ENCODE data around the gene OR11H6. TPM values are rescaled to one million over a fixed set of nuclear protein-coding genes. Genes with fewer than 3 reads are reported as not detected.
"Not testable (repeated sequence)": the region's sequence is repeated elsewhere in the genome, so short reads cannot be mapped to it uniquely, and the experiment has no call there.

OR11H6 gene
- polyA plus RNA-seq, 1 of the 3 experiments (the other 2 are of a cell fraction): not detected

DNA sequence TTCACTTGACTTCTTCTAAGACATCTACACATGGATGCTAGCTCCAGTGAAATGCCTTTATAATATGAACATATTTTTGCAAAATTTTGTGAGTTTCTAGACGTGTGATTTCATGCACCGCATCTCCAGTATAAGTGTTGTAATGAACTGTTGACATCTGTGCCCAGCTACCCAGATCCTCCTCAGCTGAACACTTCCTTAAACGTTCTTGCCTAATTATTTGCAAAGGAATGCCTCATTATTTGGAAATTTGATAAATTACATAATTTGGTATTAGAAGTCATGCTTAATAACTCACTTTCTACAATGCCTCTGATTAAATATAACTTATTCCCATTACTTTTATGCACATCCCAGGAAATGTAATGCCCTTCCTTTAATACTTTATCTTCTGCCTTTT lies 18.8 kb upstream of the OR11H6 start:
- H3K36me3 ChIP-seq (replicated peaks in 1 of 2; ENCODE audit: control insufficient read depth in 1 of 2, insufficient read depth in 2 of 2, low read length in 1 of 2): no peaks in the 10 kb centered on the region
- H3K79me2 ChIP-seq (ENCODE audit: insufficient read depth): no peaks in the 10 kb centered on the region
- no peak overlapping the region for H2AFZ ChIP-seq (ENCODE audit: low read depth)
- no peak overlapping the region for H3K4me2 ChIP-seq
- no peaks in the 10 kb centered on the region for H4K20me1 ChIP-seq (ENCODE audit: insufficient read depth)
- H3K4me1 ChIP-seq (ENCODE audit: control insufficient read depth in 1 of 2, insufficient read depth in 2 of 2, low read depth in 1 of 2, low read length in 1 of 2): no peaks in the 10 kb centered on the region
- 17% methylated on average over 3 of the region's 3 CpGs for WGBS (ENCODE audit: low lambda C conversion rate)
- H3K27me3 ChIP-seq (ENCODE audit: insufficient read depth): peaks cover 5% of the 10 kb centered on the region; the same call in 1 of the 2 replicates
- H3K9me2 ChIP-seq: no peaks in the 10 kb centered on the region
- CTCF ChIA-PET: no interaction called here
- TF ChIP-seq CHD2 (IDR thresholded peaks at IDR 0.05; ENCODE audit: low read length, partially characterized antibody): no peak
- no peak for TF ChIP-seq SIN3A (IDR thresholded peaks at IDR 0.05; ENCODE audit: borderline replicate concordance, low read depth, low read length)
- no peak for TF ChIP-seq GATA2 (CRISPR knock-in tag; IDR thresholded peaks at IDR 0.05)
- TF ChIP-seq NFIC (IDR thresholded peaks at IDR 0.05; ENCODE audit: borderline replicate concordance): no peak
- TF ChIP-seq, protein P1, sequence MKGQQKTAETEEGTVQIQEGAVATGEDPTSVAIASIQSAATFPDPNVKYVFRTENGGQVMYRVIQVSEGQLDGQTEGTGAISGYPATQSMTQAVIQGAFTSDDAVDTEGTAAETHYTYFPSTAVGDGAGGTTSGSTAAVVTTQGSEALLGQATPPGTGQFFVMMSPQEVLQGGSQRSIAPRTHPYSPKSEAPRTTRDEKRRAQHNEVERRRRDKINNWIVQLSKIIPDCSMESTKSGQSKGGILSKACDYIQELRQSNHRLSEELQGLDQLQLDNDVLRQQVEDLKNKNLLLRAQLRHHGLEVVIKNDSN (IDR thresholded peaks at IDR 0.05; ENCODE audit: borderline replicate concordance, low read depth): no peak
- TF ChIP-seq NRF1 (IDR thresholded peaks at IDR 0.05; ENCODE audit: low read depth, low read length): no peak
- TF ChIP-seq RCOR1 (IDR thresholded peaks at IDR 0.05; ENCODE audit: low read length): no peak
- no peak for TF ChIP-seq TCF12 (IDR thresholded peaks at IDR 0.05)
- no peak for TF ChIP-seq EP300 (IDR thresholded peaks at IDR 0.05; ENCODE audit: borderline replicate concordance in 1 of 2, low read depth in 1 of 2, low read length in 1 of 2)
- no peak for TF ChIP-seq MEF2A (IDR thresholded peaks at IDR 0.05; ENCODE audit: borderline replicate concordance, low read depth)
- no peak for TF ChIP-seq TEAD4 (IDR thresholded peaks at IDR 0.05; ENCODE audit: borderline replicate concordance, insufficient read depth)
- TF ChIP-seq, protein P2, sequence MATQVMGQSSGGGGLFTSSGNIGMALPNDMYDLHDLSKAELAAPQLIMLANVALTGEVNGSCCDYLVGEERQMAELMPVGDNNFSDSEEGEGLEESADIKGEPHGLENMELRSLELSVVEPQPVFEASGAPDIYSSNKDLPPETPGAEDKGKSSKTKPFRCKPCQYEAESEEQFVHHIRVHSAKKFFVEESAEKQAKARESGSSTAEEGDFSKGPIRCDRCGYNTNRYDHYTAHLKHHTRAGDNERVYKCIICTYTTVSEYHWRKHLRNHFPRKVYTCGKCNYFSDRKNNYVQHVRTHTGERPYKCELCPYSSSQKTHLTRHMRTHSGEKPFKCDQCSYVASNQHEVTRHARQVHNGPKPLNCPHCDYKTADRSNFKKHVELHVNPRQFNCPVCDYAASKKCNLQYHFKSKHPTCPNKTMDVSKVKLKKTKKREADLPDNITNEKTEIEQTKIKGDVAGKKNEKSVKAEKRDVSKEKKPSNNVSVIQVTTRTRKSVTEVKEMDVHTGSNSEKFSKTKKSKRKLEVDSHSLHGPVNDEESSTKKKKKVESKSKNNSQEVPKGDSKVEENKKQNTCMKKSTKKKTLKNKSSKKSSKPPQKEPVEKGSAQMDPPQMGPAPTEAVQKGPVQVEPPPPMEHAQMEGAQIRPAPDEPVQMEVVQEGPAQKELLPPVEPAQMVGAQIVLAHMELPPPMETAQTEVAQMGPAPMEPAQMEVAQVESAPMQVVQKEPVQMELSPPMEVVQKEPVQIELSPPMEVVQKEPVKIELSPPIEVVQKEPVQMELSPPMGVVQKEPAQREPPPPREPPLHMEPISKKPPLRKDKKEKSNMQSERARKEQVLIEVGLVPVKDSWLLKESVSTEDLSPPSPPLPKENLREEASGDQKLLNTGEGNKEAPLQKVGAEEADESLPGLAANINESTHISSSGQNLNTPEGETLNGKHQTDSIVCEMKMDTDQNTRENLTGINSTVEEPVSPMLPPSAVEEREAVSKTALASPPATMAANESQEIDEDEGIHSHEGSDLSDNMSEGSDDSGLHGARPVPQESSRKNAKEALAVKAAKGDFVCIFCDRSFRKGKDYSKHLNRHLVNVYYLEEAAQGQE (IDR thresholded peaks at IDR 0.05; ENCODE audit: low read depth, low read length): no peak
- TF ChIP-seq GABPA (IDR thresholded peaks at IDR 0.05; ENCODE audit: low read depth): no peak
- H3K9ac ChIP-seq: no peak overlapping the region
- H3K4me3 ChIP-seq (ENCODE audit: low read depth in 2 of 2, low read length in 1 of 2): no peak overlapping the region
- H3K9me3 ChIP-seq: no peaks in the 10 kb centered on the region; the same call in 1 of the 2 replicates
- H3F3A ChIP-seq (replicated peaks; ENCODE audit: insufficient read depth): no peaks in the 10 kb centered on the region
- no peak overlapping the region for H3K27ac ChIP-seq (ENCODE audit: low read depth in 2 of 2, low read length in 1 of 2)
- POLR2A ChIA-PET: no interaction called here
- no peak for DNase-seq

- H3K9me3 ChIP-seq: no peaks in the 10 kb centered on the region; the same call in 1 of the 2 replicates
- ChIA-PET CTCF (no interaction called here), POLR2A (no interaction called here)
- H3K4me1 ChIP-seq (ENCODE audit: control insufficient read depth in 1 of 2, insufficient read depth in 2 of 2, low read depth in 1 of 2, low read length in 1 of 2): no peaks in the 10 kb centered on the region
- H3K9ac ChIP-seq: no peak overlapping the region
- H3K36me3 ChIP-seq (replicated peaks in 1 of 2; ENCODE audit: control insufficient read depth in 1 of 2, insufficient read depth in 2 of 2, low read length in 1 of 2): no peaks in the 10 kb centered on the region
- no peaks in the 10 kb centered on the region for H3K79me2 ChIP-seq (ENCODE audit: insufficient read depth)
- DNase-seq: no peak
- H2AFZ ChIP-seq (ENCODE audit: low read depth): no peak overlapping the region
- H3K4me2 ChIP-seq: no peak overlapping the region
- H3F3A ChIP-seq (replicated peaks; ENCODE audit: insufficient read depth): no peaks in the 10 kb centered on the region
- TF ChIP-seq MXI1 (IDR thresholded peaks at IDR 0.05; ENCODE audit: low read depth, low read length): no peak
- no peak for TF ChIP-seq GABPA (IDR thresholded peaks at IDR 0.05; ENCODE audit: low read depth)
- no peak for TF ChIP-seq RFX5 (IDR thresholded peaks at IDR 0.05; ENCODE audit: low read length)
- TF ChIP-seq, protein P1 (IDR thresholded peaks at IDR 0.05; ENCODE audit: borderline replicate concordance, low read depth): no peak
- TF ChIP-seq EP300 (IDR thresholded peaks at IDR 0.05; ENCODE audit: borderline replicate concordance in 1 of 2, low read depth in 1 of 2, low read length in 1 of 2): no peak
- no peak for TF ChIP-seq NRF1 (IDR thresholded peaks at IDR 0.05; ENCODE audit: low read depth, low read length)
- no peak for TF ChIP-seq NFIC (IDR thresholded peaks at IDR 0.05; ENCODE audit: borderline replicate concordance)
- TF ChIP-seq TCF12 (IDR thresholded peaks at IDR 0.05): no peak
- H3K27me3 ChIP-seq (ENCODE audit: insufficient read depth): 0 out of 2 replicates have a peak, but pooled peaks cover 5% of the 10 kb centered on the region
- H3K4me3 ChIP-seq (ENCODE audit: low read depth in 2 of 2, low read length in 1 of 2): no peak overlapping the region
- no peaks in the 10 kb centered on the region for H3K9me2 ChIP-seq
- no peak overlapping the region for H3K27ac ChIP-seq (ENCODE audit: low read depth in 2 of 2, low read length in 1 of 2)
- H4K20me1 ChIP-seq (ENCODE audit: insufficient read depth): no peaks in the 10 kb centered on the region
- 19% methylated on average over 2 of the region's 2 CpGs for WGBS (ENCODE audit: low lambda C conversion rate)
These were observed 13.9 kb upstream of the OR11H6 start for GRCh38 chr14:20209595-20209994.

GRCh38 chr14:20212406-20212805 lies 11.1 kb upstream of the OR11H6 start:
- H3K4me3 ChIP-seq (ENCODE audit: low read depth in 2 of 2, low read length in 1 of 2); DNase-seq; H3F3A ChIP-seq (replicated peaks; ENCODE audit: insufficient read depth); H4K20me1 ChIP-seq (ENCODE audit: insufficient read depth); H3K4me1 ChIP-seq (ENCODE audit: control insufficient read depth in 1 of 2, insufficient read depth in 2 of 2, low read depth in 1 of 2, low read length in 1 of 2); H3K27me3 ChIP-seq (ENCODE audit: insufficient read depth); H3K27ac ChIP-seq (ENCODE audit: low read depth in 2 of 2, low read length in 1 of 2); H3K9ac ChIP-seq; H3K36me3 ChIP-seq (replicated peaks in 1 of 2; ENCODE audit: control insufficient read depth in 1 of 2, insufficient read depth in 2 of 2, low read length in 1 of 2); H2AFZ ChIP-seq (ENCODE audit: low read depth); H3K4me2 ChIP-seq; CTCF ChIA-PET; POLR2A ChIA-PET; H3K9me2 ChIP-seq; H3K79me2 ChIP-seq (ENCODE audit: insufficient read depth); H3K9me3 ChIP-seq: not testable (repeated sequence)
- no CpG with 5 or more reads among the region's 28 CpGs for WGBS (ENCODE audit: low lambda C conversion rate)
